Thoracic aorta (tissue), 2 donors: Measurements from ENCODE around the gene KCNN1. TPM values are rescaled to one million over a fixed set of nuclear protein-coding genes. Genes with fewer than 3 reads are reported as not detected.
A peak's percentile ranks its signal among the peaks of the same experiment; 100 is the strongest.

ENCODE experiments used
- ATAC-seq: fragments of 150-250 bp; one replicate; pipeline ENCODE4 v1.8.0; 2017; ENCODE audit warnings: low read depth; ENCODE audit not compliant: insufficient number of reproducible peaks, low FRiP score
- DNase-seq: peaks from one replicate; pipeline ENCODE4 v3.0.0-alpha.2; 2020; ENCODE audit warnings: low spot score
- H3K27ac ChIP-seq, 2 donors: fragments of 200-600 bp; sonication (generic); 1 replicate in 1 of 2; 2 replicates in 1 of 2; pipeline ENCODE4 v1.5.1; 2016; ENCODE audit warnings: mild to moderate bottlenecking in 2 of 2, moderate library complexity in 2 of 2
- H3K27me3 ChIP-seq: fragments of 200-600 bp; sonication (generic); replicated peaks from 2 replicates; pipeline ENCODE4 v1.6.0; 2016; ENCODE audit warnings: mild to moderate bottlenecking; ENCODE audit not compliant: insufficient read depth
- H3K36me3 ChIP-seq: fragments of 200-600 bp; sonication (generic); one replicate; pipeline ENCODE4 v1.5.1; 2016
- H3K4me1 ChIP-seq, 2 donors: fragments of 200-600 bp; sonication (generic); 1 replicate in 1 of 2; 2 replicates in 1 of 2; pipeline versions ENCODE4 v1.5.1 to v1.6.0; 2016; ENCODE audit warnings: low read depth in 2 of 2, mild to moderate bottlenecking in 1 of 2; ENCODE audit not compliant: control insufficient read depth in 1 of 2
- H3K4me3 ChIP-seq: fragments of 200-600 bp; sonication (generic); 2 replicates; pipeline ENCODE4 v1.5.1; 2016; ENCODE audit warnings: mild to moderate bottlenecking
- H3K9me3 ChIP-seq: fragments of 200-600 bp; sonication (generic); 2 replicates; pipeline ENCODE4 v1.5.1; 2016
- CTCF ChIP-seq: fragments of 200-600 bp; sonication (generic); IDR thresholded peaks from one replicate; pipeline ENCODE4 v1.5.1; 2019; ENCODE audit warnings: antibody characterized with exemption
- total RNA-seq, 2 donors: library from RNA; depleted of rRNA; stranded (reverse); fragments of >200 nt; gene quantifications; one replicate each; pipeline versions ENCODE4 v1.1.0 to v1.2.3, GENCODE V29; 2016

Gene KCNN1
- total RNA-seq, 2 donors from 2014 or later = 0.99 TPM; not detected in 1

GRCh38 chr19:17993076-17993813 is 26.3 kb downstream of the KCNN1 start:
- no peak for TF ChIP-seq CTCF
- ATAC-seq (no peak), DNase-seq (no peak)
- Histone ChIP-seq H3K27me3 (no peaks in the 10 kb centered on the region), H3K4me3 (no peak overlapping the region), H3K9me3 (no peaks in the 10 kb centered on the region), H3K36me3 (no peaks in the 10 kb centered on the region), H3K4me1 (no peaks in the 10 kb centered on the region), H3K27ac (no peak overlapping the region)

GRCh38 chr19:17996826-17997316 is 30.0 kb downstream of the KCNN1 start:
- TF ChIP-seq CTCF = peak; percentile 99
- H3K36me3 ChIP-seq = no peaks in the 10 kb centered on the region
- no peak for ATAC-seq

GRCh38 chr19:17997969-17998826 is 31.3 kb downstream of the KCNN1 start:
- H3K4me1 ChIP-seq = peaks cover 7 to 22% of the 10 kb centered on the region in 2 donors
- no peaks in the 10 kb centered on the region for H3K9me3 ChIP-seq
- ATAC-seq (no peak), DNase-seq (no peak)
- no peak for TF ChIP-seq CTCF
- no peaks in the 10 kb centered on the region for H3K27me3 ChIP-seq
- H3K27ac ChIP-seq = no peak overlapping the region
- H3K36me3 ChIP-seq = no peaks in the 10 kb centered on the region
- H3K4me3 ChIP-seq = no peak overlapping the region

More at GRCh38 chr19:17996826-17997316, 30.0 kb downstream of the KCNN1 start:
- Histone ChIP-seq H3K27ac (no peak overlapping the region), H3K4me3 (no peak overlapping the region), H3K9me3 (no peaks in the 10 kb centered on the region), H3K27me3 (no peaks in the 10 kb centered on the region), H3K4me1 (peaks cover 7 to 11% of the 10 kb centered on the region in 2 donors)
- no peak for DNase-seq

GRCh38 chr19:17998827-17999150 is 31.9 kb downstream of the KCNN1 start:
- H3K27ac ChIP-seq = no peak overlapping the region
- no peak for ATAC-seq

More at GRCh38 chr19:17998827-17999150, 31.9 kb downstream of the KCNN1 start:
- H3K4me3 ChIP-seq = no peak overlapping the region
- no peaks in the 10 kb centered on the region for H3K36me3 ChIP-seq
- no peaks in the 10 kb centered on the region for H3K27me3 ChIP-seq
- H3K9me3 ChIP-seq = no peaks in the 10 kb centered on the region
- no peak for DNase-seq
- no peak for TF ChIP-seq CTCF
- peaks cover 7 to 22% of the 10 kb centered on the region in 2 donors for H3K4me1 ChIP-seq
